Immature natural killer cell (primary cell): ENCODE measurements around the gene EMX2. TPM values are rescaled to one million over a fixed set of nuclear protein-coding genes. Genes with fewer than 3 reads are reported as not detected.

Experiments
- DNase-seq, 3 donors: peaks; one replicate each; pipeline ENCODE4 v3.0.0; 2022; ENCODE audit warnings: mixed read lengths in 1 of 3
- H3K27ac Mint-ChIP-seq, 6 donors: one replicate each; pipeline ENCODE4 v1.8.0; 2020; ENCODE audit warnings: mixed read lengths in 6 of 6, mild to moderate bottlenecking in 5 of 6, inconsistent platforms in 4 of 6, moderate library complexity in 3 of 6
- H3K27me3 Mint-ChIP-seq, 3 donors: one replicate each; pipeline ENCODE4 v1.8.0; 2020 to 2021; ENCODE audit warnings: low read depth in 3 of 3, mild to moderate bottlenecking in 3 of 3, mixed read lengths in 3 of 3, moderate library complexity in 3 of 3, inconsistent platforms in 1 of 3
- H3K36me3 Mint-ChIP-seq, 3 donors: one replicate each; pipeline ENCODE4 v1.8.0; 2020; ENCODE audit warnings: mixed read lengths in 3 of 3, inconsistent platforms in 2 of 3, mild to moderate bottlenecking in 2 of 3
- H3K4me1 Mint-ChIP-seq, 2 donors: one replicate each; pipeline ENCODE4 v1.8.0; 2020; ENCODE audit warnings: inconsistent platforms in 2 of 2, mild to moderate bottlenecking in 2 of 2, mixed read lengths in 2 of 2, moderate library complexity in 1 of 2
- H3K4me3 Mint-ChIP-seq, 5 donors: one replicate each; pipeline ENCODE4 v1.8.0; 2020; ENCODE audit warnings: mild to moderate bottlenecking in 5 of 5, mixed read lengths in 5 of 5, inconsistent platforms in 3 of 5, moderate library complexity in 3 of 5
- H3K9me3 Mint-ChIP-seq, 6 donors: one replicate each; pipeline ENCODE4 v1.8.0; 2020; ENCODE audit warnings: mild to moderate bottlenecking in 6 of 6, mixed read lengths in 6 of 6, inconsistent platforms in 4 of 6, moderate library complexity in 3 of 6
- polyA plus RNA-seq, 3 donors: library from polyadenylated mRNA; unstranded; fragments of 300-500 nt; fragmentation: Illumina TruSeq; gene quantifications; one replicate each; pipeline ENCODE4 v1.2.3, GENCODE V29; 2021

The EMX2 gene
- polyA plus RNA-seq, 3 donors from 2014 or later: not detected

GRCh38 chr10:117535298-117536071, 7.1 kb upstream of the EMX2 start:
- Mint-ChIP-seq H3K4me3 (no peak overlapping the region), H3K27me3 (peaks cover 18 to 39% (median 21%) of the 10 kb centered on the region in 3 donors), H3K4me1 (no peaks in the 10 kb centered on the region), H3K36me3 (peaks cover 0 to 3% (median 0%) of the 10 kb centered on the region in 3 donors), H3K27ac (no peak overlapping the region), H3K9me3 (peaks cover 0 to 2% (median 0%) of the 10 kb centered on the region in 6 donors)
- DNase-seq: no peak

GRCh38 chr10:117536072-117536865, 6.3 kb upstream of the EMX2 start:
- H3K27ac Mint-ChIP-seq: no peak overlapping the region
- peaks cover 0 to 2% (median 0%) of the 10 kb centered on the region in 6 donors for H3K9me3 Mint-ChIP-seq
- peaks cover 21 to 39% (median 22%) of the 10 kb centered on the region in 3 donors for H3K27me3 Mint-ChIP-seq
- H3K36me3 Mint-ChIP-seq: peaks cover 0 to 3% (median 0%) of the 10 kb centered on the region in 3 donors
- no peaks in the 10 kb centered on the region for H3K4me1 Mint-ChIP-seq
- H3K4me3 Mint-ChIP-seq: no peak overlapping the region
- DNase-seq: no peak

GRCh38 chr10:117536866-117537435, 5.6 kb upstream of the EMX2 start:
- peaks cover 18 to 40% (median 23%) of the 10 kb centered on the region in 3 donors for H3K27me3 Mint-ChIP-seq
- no peak for DNase-seq
- peaks cover 0 to 2% (median 0%) of the 10 kb centered on the region in 6 donors for H3K9me3 Mint-ChIP-seq
- H3K4me1 Mint-ChIP-seq: no peaks in the 10 kb centered on the region
- H3K27ac Mint-ChIP-seq: no peak overlapping the region
- H3K4me3 Mint-ChIP-seq: no peak overlapping the region
- H3K36me3 Mint-ChIP-seq: peaks cover 0 to 3% (median 0%) of the 10 kb centered on the region in 3 donors

- Mint-ChIP-seq H3K9me3 (peaks cover 0 to 2% (median 0%) of the 10 kb centered on the region in 6 donors), H3K27me3 (peaks cover 18 to 36% (median 22%) of the 10 kb centered on the region in 3 donors)
These were observed 5.1 kb upstream of the EMX2 start for GRCh38 chr10:117537436-117537903.

GRCh38 chr10:117537904-117538524, 4.5 kb upstream of the EMX2 start:
- peaks cover 0 to 3% (median 0%) of the 10 kb centered on the region in 3 donors for H3K36me3 Mint-ChIP-seq
- DNase-seq: no peak
- H3K9me3 Mint-ChIP-seq: peaks cover 0 to 2% (median 0%) of the 10 kb centered on the region in 6 donors
- no peak overlapping the region for H3K27ac Mint-ChIP-seq
- peaks cover 19 to 40% (median 22%) of the 10 kb centered on the region in 3 donors for H3K27me3 Mint-ChIP-seq
- no peaks in the 10 kb centered on the region for H3K4me1 Mint-ChIP-seq
- no peak overlapping the region for H3K4me3 Mint-ChIP-seq

More at GRCh38 chr10:117537436-117537903, 5.1 kb upstream of the EMX2 start:
- no peak overlapping the region for H3K4me3 Mint-ChIP-seq
- no peaks in the 10 kb centered on the region for H3K4me1 Mint-ChIP-seq
- no peak overlapping the region for H3K27ac Mint-ChIP-seq
- no peak for DNase-seq
- peaks cover 0 to 3% (median 0%) of the 10 kb centered on the region in 3 donors for H3K36me3 Mint-ChIP-seq

GRCh38 chr10:117539361-117539773, 3.2 kb upstream of the EMX2 start:
- DNase-seq: no peak
- peaks cover 2 to 3% of the 10 kb centered on the region in 2 donors for H3K4me1 Mint-ChIP-seq
- H3K4me3 Mint-ChIP-seq: no peak overlapping the region
- no peaks in the 10 kb centered on the region for H3K9me3 Mint-ChIP-seq
- H3K27ac Mint-ChIP-seq: no peak overlapping the region
- H3K36me3 Mint-ChIP-seq: no peaks in the 10 kb centered on the region
- peaks cover 17 to 34% (median 18%) of the 10 kb centered on the region in 3 donors for H3K27me3 Mint-ChIP-seq

- H3K36me3 Mint-ChIP-seq: no peaks in the 10 kb centered on the region
- DNase-seq: no peak
- H3K4me3 Mint-ChIP-seq: no peak overlapping the region
- peaks cover 17 to 39% (median 18%) of the 10 kb centered on the region in 3 donors for H3K27me3 Mint-ChIP-seq
- H3K9me3 Mint-ChIP-seq: no peaks in the 10 kb centered on the region
- H3K4me1 Mint-ChIP-seq: peaks cover 4 to 6% of the 10 kb centered on the region in 2 donors
- H3K27ac Mint-ChIP-seq: no peak overlapping the region
These were observed 2.5 kb upstream of the EMX2 start for GRCh38 chr10:117539903-117540639.

- H3K4me1 Mint-ChIP-seq: peaks cover 4 to 6% of the 10 kb centered on the region in 2 donors
- DNase-seq: no peak
- no peaks in the 10 kb centered on the region for H3K9me3 Mint-ChIP-seq
- H3K27me3 Mint-ChIP-seq: peaks cover 19 to 37% (median 20%) of the 10 kb centered on the region in 3 donors
- H3K27ac Mint-ChIP-seq: no peak overlapping the region
- no peak overlapping the region for H3K4me3 Mint-ChIP-seq
- no peaks in the 10 kb centered on the region for H3K36me3 Mint-ChIP-seq
These were observed 1.7 kb upstream of the EMX2 start for GRCh38 chr10:117540640-117541404.

- H3K27me3 Mint-ChIP-seq: peaks cover 24 to 39% (median 26%) of the 10 kb centered on the region in 3 donors
- H3K4me3 Mint-ChIP-seq: no peak overlapping the region
- peaks cover 4 to 6% of the 10 kb centered on the region in 2 donors for H3K4me1 Mint-ChIP-seq
- H3K9me3 Mint-ChIP-seq: peaks cover 0 to 4% (median 0%) of the 10 kb centered on the region in 6 donors
- no peak overlapping the region for H3K27ac Mint-ChIP-seq
- no peaks in the 10 kb centered on the region for H3K36me3 Mint-ChIP-seq
- no peak for DNase-seq
These were observed 1.1 kb upstream of the EMX2 start for GRCh38 chr10:117541405-117541908.

GRCh38 chr10:117541909-117542705, 439 bp upstream of the EMX2 start:
- no peaks in the 10 kb centered on the region for H3K36me3 Mint-ChIP-seq
- H3K4me3 Mint-ChIP-seq: no peak overlapping the region
- H3K9me3 Mint-ChIP-seq: peaks cover 0 to 4% (median 0%) of the 10 kb centered on the region in 6 donors
- no peak for DNase-seq
- H3K4me1 Mint-ChIP-seq: peaks cover 4 to 6% of the 10 kb centered on the region in 2 donors
- peaks cover 23 to 39% (median 25%) of the 10 kb centered on the region in 3 donors for H3K27me3 Mint-ChIP-seq
- H3K27ac Mint-ChIP-seq: no peak overlapping the region

GRCh38 chr10:117543225-117544003, 868 bp downstream of the EMX2 start:
- Mint-ChIP-seq H3K4me1 (peaks cover 6% of the 10 kb centered on the region in 2 donors), H3K27ac (no peak overlapping the region), H3K27me3 (peaks cover 23 to 50% (median 35%) of the 10 kb centered on the region in 3 donors), H3K36me3 (no peaks in the 10 kb centered on the region), H3K4me3 (no peak overlapping the region), H3K9me3 (peaks cover 0 to 4% (median under 1%) of the 10 kb centered on the region in 6 donors)
- no peak for DNase-seq
